ENCODE data around the gene RXRA.
A peak's percentile ranks its signal among the peaks of the same experiment; 100 is the strongest.

RXRA gene

DNA sequence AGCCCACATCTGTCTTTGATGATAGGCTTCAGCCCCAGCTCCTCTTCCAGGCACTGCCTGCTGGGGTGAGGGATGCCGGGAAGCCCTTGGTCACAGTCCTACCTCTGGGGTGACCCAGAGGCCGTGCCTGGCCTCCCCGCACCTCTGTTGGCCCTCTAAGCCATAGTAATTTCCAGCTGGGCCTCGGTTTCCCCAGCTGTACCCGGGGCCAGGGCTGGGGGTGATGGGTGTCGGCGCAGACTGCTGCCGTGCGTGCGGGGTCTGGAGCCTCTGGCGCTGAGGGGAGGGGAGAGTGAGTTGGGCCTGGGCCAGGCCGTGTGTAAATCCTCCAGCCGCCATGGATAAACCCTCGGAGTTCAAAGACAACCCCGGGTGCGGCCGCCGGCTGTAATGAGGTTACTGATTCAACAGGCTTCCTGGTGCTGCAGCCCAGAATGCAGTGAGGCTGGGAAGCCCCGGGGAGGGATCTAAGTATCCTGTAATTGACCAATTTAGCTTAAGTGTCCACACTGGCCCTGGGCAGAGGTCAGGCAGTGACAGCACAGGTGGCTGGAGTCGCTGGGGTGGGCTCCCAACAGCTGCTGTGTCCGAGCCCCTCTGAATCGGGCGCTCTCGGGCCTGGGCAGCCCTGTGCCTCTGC lies 7.1 kb downstream of the RXRA start:
- ATAC-seq (replicated peaks; ENCODE audit: extremely low read depth, poor library complexity, severe bottlenecking): no peak
- DNase-seq (ENCODE audit: low spot score in 2 of 2): no peak
- Mint-ChIP-seq H3K36me3 (ENCODE audit: insufficient read depth) (peaks cover 2% of the 10 kb centered on the region), H3K27ac (ENCODE audit: low read depth) (no peak overlapping the region), H3K27me3 (no peaks in the 10 kb centered on the region), H3K9me3 (no peaks in the 10 kb centered on the region), H3K4me1 (peaks cover 34% of the 10 kb centered on the region), H3K4me3 (no peak overlapping the region)

DNA sequence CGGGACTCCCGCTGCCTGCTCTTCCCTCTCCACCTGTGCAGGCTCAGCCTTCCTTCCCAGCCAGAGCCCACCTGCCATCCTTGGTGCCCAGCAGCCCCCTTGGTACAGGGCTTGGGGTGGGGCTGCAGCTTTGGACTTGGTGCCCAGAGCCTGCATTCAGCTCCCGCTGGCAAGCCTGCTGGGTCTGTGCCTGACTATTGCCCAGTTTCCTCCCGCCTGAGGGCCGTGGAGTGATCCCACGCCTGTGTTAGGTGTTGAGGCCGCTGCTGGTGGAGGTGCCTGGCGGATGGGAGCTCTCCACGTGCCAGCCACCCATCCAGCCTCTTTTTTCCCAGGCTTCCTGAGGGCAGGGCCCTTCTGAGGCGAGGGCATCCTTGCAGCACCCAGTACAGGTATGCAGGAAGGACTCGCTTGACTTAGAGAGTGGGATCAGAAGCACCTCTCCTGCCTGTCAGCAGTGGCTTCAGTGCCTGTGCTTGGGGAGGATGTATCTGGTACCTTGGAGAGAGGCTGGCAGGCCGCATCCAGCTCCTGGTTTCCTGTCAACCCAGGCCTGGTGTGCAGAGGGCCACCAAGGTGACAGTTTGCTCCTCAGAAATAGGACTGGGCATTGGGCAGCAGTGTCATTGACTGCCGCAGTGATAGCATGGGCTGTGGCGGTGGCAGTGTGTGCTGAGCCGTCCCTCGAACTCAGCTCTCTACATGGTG lies 7.8 kb downstream of the RXRA start:
- Mint-ChIP-seq H3K27ac (ENCODE audit: low read depth) (no peak overlapping the region), H3K36me3 (ENCODE audit: insufficient read depth) (peaks cover 2% of the 10 kb centered on the region), H3K9me3 (no peaks in the 10 kb centered on the region), H3K4me3 (no peak overlapping the region), H3K4me1 (peaks cover 33% of the 10 kb centered on the region), H3K27me3 (no peaks in the 10 kb centered on the region)
- no peak for ATAC-seq (replicated peaks; ENCODE audit: extremely low read depth, poor library complexity, severe bottlenecking)
- DNase-seq (ENCODE audit: low spot score in 2 of 2): no peak

DNA sequence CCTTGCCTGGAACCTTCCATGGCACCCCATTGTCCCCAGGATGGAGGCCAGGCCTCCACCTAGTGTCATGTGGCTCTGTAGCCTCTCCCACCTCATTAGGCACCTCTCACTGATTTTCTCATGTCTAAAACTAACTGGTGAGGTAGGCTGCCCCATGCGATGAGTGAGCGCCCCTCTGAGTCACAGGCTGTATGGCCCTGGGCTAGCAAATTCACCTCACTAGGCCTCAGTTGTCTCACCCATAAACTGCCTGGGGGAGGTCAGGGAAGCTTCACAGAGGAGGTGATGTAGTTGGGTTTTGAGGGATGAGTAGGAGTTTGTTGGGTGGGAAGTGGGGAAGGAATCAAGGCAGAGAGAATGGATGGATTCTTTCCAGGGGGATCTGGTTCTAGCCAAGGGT lies 8.8 kb downstream of the RXRA start:
- Mint-ChIP-seq H3K27me3 (no peaks in the 10 kb centered on the region), H3K27ac (ENCODE audit: low read depth) (no peak overlapping the region), H3K4me3 (no peak overlapping the region), H3K4me1 (peaks cover 23% of the 10 kb centered on the region), H3K36me3 (ENCODE audit: insufficient read depth) (peaks cover 2% of the 10 kb centered on the region), H3K9me3 (no peaks in the 10 kb centered on the region)
- no peak for DNase-seq (ENCODE audit: low spot score in 2 of 2)
- ATAC-seq (replicated peaks; ENCODE audit: extremely low read depth, poor library complexity, severe bottlenecking): no peak

DNA sequence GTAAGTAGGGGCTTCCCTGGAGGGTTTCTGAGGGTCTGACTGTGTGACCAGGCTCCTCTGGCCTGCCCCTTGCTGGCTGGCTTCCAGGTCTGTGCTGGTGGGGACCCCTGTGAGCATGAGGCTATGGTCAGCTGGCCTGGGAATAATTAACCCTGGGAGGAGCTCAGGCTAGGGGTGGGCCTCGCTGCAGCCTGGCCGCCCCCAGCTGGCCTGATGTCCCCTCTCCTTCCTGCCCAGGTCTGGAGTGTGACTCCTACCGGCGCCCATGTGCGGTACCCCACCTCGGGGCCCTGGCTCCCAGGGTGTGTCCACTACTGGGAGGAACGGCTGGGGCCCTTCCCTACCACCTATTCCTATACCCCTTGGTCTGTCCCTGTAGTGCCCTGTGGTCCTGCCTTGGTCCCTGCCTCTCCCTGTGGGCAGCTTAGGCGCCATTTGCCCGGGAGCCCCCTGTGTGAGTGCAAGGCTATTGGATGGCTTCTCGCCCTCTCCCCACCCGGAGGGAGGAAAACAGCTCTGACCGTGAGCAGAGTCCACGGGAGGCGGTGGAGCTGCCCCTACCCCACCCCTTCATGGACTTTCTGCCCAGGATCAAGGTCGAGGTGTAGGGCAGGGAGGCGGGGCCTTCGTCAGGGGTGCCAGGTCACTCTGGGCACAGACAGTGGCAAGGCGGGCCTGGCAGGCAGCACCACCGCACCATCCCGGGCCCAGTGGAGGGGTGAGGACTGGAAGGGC lies 9.4 kb downstream of the RXRA start:
- peaks cover 20% of the 10 kb centered on the region for H3K4me1 Mint-ChIP-seq
- DNase-seq (ENCODE audit: low spot score in 2 of 2): no peak
- ATAC-seq (replicated peaks; ENCODE audit: extremely low read depth, poor library complexity, severe bottlenecking): no peak
- no peak overlapping the region for H3K4me3 Mint-ChIP-seq
- no peaks in the 10 kb centered on the region for H3K9me3 Mint-ChIP-seq
- H3K27ac Mint-ChIP-seq (ENCODE audit: low read depth): no peak overlapping the region
- peaks cover 2% of the 10 kb centered on the region for H3K36me3 Mint-ChIP-seq (ENCODE audit: insufficient read depth)
- no peaks in the 10 kb centered on the region for H3K27me3 Mint-ChIP-seq

DNA sequence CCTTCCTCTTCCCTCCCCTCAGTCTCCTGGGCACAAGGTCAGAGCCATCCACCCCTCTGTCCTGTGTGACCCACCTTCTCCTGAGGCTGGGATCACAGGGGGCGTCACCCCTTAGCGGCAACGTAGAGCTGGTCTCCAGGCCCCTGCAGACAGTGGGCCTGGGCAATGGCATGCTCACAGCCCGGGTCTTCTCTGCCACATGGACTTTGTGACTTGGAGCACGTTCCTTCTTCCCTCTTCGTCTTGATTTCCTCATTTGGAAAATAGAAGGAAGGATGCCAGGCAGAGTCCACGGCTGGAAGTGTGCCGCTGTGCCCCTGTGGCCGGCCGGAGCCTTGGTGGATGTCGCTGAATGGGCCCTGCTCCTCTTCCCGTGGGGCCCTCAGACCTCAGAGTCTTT lies 10.0 kb downstream of the RXRA start:
- H3K27ac Mint-ChIP-seq (ENCODE audit: low read depth): no peak overlapping the region
- H3K4me1 Mint-ChIP-seq: peaks cover 20% of the 10 kb centered on the region
- no peaks in the 10 kb centered on the region for H3K27me3 Mint-ChIP-seq
- ATAC-seq (replicated peaks; ENCODE audit: extremely low read depth, poor library complexity, severe bottlenecking) (no peak), DNase-seq (ENCODE audit: low spot score in 2 of 2) (no peak)
- no peak overlapping the region for H3K4me3 Mint-ChIP-seq
- H3K9me3 Mint-ChIP-seq: no peaks in the 10 kb centered on the region
- peaks cover 2% of the 10 kb centered on the region for H3K36me3 Mint-ChIP-seq (ENCODE audit: insufficient read depth)

DNA sequence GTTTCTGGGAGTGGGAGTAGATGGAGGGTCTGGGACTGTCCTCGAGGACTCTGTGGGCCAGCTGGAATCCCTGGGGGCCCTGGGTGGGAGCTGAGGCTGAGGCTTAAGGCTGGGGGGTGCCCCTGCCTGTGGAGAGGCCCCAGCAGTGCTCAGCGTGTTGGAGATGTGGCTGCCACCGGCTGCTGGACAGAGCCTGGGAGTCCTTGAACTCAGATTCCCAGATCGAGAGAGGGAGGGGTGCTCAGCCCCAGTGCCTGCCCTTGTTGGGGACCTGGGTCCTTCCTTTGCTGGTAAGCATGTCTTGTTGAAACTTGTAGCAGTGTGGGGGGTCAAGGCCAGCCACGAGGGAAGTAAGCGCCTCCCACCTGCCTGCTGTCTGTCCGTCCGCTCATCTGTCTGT lies 10.7 kb downstream of the RXRA start:
- Mint-ChIP-seq H3K4me1 (peaks cover 20% of the 10 kb centered on the region), H3K4me3 (no peak overlapping the region), H3K9me3 (no peaks in the 10 kb centered on the region), H3K27me3 (no peaks in the 10 kb centered on the region), H3K27ac (ENCODE audit: low read depth) (no peak overlapping the region), H3K36me3 (ENCODE audit: insufficient read depth) (peaks cover 2% of the 10 kb centered on the region)
- ATAC-seq (replicated peaks; ENCODE audit: extremely low read depth, poor library complexity, severe bottlenecking): no peak
- DNase-seq (ENCODE audit: low spot score in 2 of 2): no peak

DNA sequence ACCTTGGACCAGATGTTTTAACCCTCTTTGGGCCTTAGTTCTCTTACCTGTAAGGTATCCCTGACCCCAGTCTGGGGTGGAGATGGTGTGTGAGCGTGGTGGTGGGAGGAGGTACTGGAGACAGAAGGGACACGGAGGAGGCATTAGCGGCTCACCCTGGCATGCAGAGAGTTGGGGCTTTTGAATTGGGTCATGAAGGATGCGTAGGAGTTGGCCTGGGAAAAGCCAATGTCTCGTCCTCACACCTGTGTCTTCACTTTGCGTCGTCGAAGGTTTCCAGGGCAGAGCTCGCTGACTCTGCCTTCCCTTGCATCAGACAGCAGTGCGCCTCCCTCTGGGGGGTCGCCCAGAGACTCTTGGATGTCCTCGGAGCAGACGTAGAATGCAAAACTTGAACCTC lies 11.2 kb downstream of the RXRA start:
- H3K9me3 Mint-ChIP-seq: no peaks in the 10 kb centered on the region
- H3K4me3 Mint-ChIP-seq: no peak overlapping the region
- DNase-seq (ENCODE audit: low spot score in 2 of 2): no peak
- peaks cover 2% of the 10 kb centered on the region for H3K36me3 Mint-ChIP-seq (ENCODE audit: insufficient read depth)
- H3K4me1 Mint-ChIP-seq: peaks cover 20% of the 10 kb centered on the region
- H3K27me3 Mint-ChIP-seq: no peaks in the 10 kb centered on the region
- no peak for ATAC-seq (replicated peaks; ENCODE audit: extremely low read depth, poor library complexity, severe bottlenecking)
- H3K27ac Mint-ChIP-seq (ENCODE audit: low read depth): peak overlapping the region; percentile 41

DNA sequence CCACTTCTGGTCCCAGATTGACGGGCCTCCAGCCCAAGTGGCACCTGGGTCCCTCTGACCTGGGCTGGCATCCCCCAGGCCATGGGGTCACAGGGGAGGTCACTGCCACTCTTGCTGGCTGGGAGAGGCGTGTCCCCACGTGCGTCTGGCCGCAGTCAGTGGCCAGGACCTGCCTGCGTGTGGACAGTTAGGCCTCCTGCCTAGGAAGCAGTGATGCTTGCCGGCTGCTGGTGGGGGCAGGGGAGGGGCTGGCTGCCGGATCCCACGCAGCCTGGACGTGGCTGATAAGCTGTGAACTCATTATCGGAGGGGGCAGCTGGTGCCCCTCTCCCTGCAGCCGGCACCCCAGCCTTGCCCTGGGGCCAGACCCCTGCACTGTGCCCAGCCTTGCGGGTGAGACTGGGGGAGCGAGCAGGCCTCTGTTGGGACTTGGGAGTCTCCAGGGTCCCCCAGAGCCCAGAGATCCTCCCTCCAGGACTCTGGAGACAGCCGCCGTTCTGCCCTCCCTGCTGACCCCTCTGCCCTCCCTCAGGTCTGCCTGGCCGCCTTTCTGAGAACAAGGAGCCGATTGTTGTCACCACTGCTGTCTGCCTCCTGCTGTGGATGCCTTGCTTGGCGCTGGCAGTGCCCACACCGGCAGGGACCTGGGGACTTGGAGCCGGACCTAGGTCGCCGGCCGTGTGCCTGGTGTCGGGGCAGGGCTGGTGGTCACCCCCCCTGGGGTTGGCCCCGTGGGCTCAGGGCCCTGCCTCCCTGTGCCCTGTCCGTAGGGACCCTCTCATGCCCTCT lies 12.3 kb downstream of the RXRA start:
- no peak overlapping the region for H3K4me3 Mint-ChIP-seq
- H3K4me1 Mint-ChIP-seq: peaks cover 20% of the 10 kb centered on the region
- H3K27ac Mint-ChIP-seq (ENCODE audit: low read depth): no peak overlapping the region
- H3K36me3 Mint-ChIP-seq (ENCODE audit: insufficient read depth): peaks cover 2% of the 10 kb centered on the region
- no peaks in the 10 kb centered on the region for H3K9me3 Mint-ChIP-seq
- H3K27me3 Mint-ChIP-seq: no peaks in the 10 kb centered on the region
- DNase-seq (ENCODE audit: low spot score in 2 of 2): no peak
- no peak for ATAC-seq (replicated peaks; ENCODE audit: extremely low read depth, poor library complexity, severe bottlenecking)

DNA sequence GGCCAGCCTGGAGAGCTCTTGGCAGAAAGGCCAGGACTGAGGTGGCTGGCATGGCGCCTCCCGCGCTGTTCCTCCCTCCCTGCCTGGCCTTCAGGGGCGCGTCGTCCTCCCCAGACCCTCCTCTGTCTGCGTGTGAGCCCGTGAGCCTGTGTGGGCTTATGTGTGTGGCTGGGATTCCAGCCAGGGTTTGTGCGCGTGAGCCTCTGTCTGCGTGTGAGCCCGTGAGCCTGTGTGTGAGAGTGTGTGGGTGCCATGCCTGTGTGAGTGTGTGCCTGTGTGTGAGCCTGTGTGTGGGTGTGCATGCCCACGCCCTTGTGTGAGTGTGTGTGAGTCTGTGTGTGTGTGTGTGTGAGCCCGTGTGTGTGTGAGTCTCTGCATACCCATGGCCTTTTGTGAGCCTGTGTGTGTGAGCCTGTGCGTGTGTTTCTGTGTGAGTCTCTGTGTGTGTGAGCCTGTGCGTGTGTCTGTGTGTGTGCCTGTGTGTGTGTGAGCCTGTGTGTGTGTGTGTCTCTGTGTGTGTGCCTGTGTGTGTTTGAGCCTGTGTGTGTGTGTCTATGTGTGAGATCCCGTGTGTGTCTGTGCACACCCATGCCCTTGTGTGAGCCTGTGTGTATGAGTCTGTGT lies 13.0 kb downstream of the RXRA start:
- ATAC-seq (replicated peaks; ENCODE audit: extremely low read depth, poor library complexity, severe bottlenecking) (no peak), DNase-seq (ENCODE audit: low spot score in 2 of 2) (no peak)
- Mint-ChIP-seq H3K4me1 (peaks cover 27% of the 10 kb centered on the region), H3K9me3 (no peaks in the 10 kb centered on the region), H3K27ac (ENCODE audit: low read depth) (no peak overlapping the region), H3K36me3 (ENCODE audit: insufficient read depth) (peaks cover 2% of the 10 kb centered on the region), H3K27me3 (no peaks in the 10 kb centered on the region), H3K4me3 (no peak overlapping the region)

DNA sequence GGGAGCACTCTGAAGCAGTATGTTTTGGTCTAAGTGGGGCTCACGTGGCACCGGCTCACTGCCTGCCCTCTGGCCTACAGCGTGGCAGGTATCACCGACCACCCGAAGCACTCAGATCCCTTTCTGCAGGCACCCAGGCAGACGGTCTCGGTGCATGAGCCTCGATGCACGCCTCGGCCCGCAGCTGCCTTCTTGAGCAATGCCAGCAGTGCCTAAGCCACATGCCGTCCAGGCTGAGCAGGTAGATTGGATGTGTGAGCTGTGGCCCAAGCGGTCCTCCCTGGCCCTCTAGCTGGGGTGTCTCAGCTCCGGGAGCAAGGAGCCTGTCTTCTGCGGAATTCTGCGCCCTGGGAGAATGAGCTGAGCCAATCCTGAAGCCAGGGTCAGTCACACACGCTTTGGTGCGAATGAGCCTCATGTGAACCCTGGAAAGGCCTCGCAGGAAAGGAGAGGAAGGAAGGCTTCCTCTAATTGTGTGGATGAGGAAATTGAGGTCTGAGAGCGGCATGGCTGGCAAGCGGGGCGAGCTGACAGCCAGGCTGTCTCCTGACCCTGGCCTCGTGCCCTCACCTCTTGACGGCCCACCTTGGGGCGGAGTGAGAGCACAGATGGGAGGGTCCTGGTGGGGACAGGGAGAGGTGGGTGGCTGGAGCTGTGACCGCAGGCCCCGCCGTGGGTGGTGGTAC lies 14.4 kb downstream of the RXRA start:
- no peaks in the 10 kb centered on the region for H3K27me3 Mint-ChIP-seq
- peaks cover 28% of the 10 kb centered on the region for H3K4me1 Mint-ChIP-seq

DNA sequence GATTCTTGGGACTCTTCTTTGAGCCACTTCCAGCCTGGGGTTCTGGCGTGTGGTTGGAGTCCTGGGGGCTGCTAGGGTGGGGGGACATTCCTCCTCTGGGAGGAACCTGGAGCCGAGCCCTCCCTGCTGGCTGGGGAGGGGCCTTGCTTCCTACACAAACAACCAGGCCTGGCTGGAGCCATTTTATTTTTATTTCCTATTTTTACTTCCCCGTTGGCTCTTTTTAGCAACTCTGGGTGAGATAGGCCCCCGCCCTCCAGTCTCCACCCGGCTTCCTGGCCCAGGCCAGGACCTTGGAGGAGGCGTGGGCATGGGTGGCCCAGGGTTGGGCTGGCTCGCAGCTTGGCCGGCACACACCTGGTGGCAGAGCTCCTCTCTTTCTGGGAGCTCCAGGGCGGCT lies 15.1 kb downstream of the RXRA start:
- DNase-seq (ENCODE audit: low spot score in 2 of 2): no peak
- H3K4me3 Mint-ChIP-seq: no peak overlapping the region
- H3K27me3 Mint-ChIP-seq: no peaks in the 10 kb centered on the region
- ATAC-seq (replicated peaks; ENCODE audit: extremely low read depth, poor library complexity, severe bottlenecking): no peak
- H3K9me3 Mint-ChIP-seq: no peaks in the 10 kb centered on the region
- peaks cover 28% of the 10 kb centered on the region for H3K4me1 Mint-ChIP-seq
- H3K27ac Mint-ChIP-seq (ENCODE audit: low read depth): peak overlapping the region; percentile 51
- H3K36me3 Mint-ChIP-seq (ENCODE audit: insufficient read depth): peaks cover 2% of the 10 kb centered on the region

More for the DNA sequence above, 14.4 kb downstream of the RXRA start:
- Mint-ChIP-seq H3K4me3 (no peak overlapping the region), H3K9me3 (no peaks in the 10 kb centered on the region), H3K36me3 (ENCODE audit: insufficient read depth) (peaks cover 2% of the 10 kb centered on the region), H3K27ac (ENCODE audit: low read depth) (peak overlapping the region; percentile 51)
- ATAC-seq (replicated peaks; ENCODE audit: extremely low read depth, poor library complexity, severe bottlenecking) (no peak), DNase-seq (ENCODE audit: low spot score in 2 of 2) (no peak)
